Measurements from ENCODE around the gene DDR2. TPM values are rescaled to one million over a fixed set of nuclear protein-coding genes. Genes with fewer than 3 reads are reported as not detected.

DDR2 gene
- total and polyA plus RNA-seq, 2 of the 4 experiments (the other 2 are of a cell fraction) = 66.1 to 245 TPM

- no peak for TF ChIP-seq CEBPB (IDR thresholded peaks at IDR 0.05; ENCODE audit: low read depth, low read length)
Observed at GRCh38 chr1:162695687-162696086, 63.4 kb downstream of the DDR2 start (continued).

GRCh38 chr1:162696286-162696862 is 64.1 kb downstream of the DDR2 start:
- Histone ChIP-seq H3K4me2 (ENCODE audit: low read depth, low read length) (peak overlapping the region; percentile 74), H2BK5ac (ENCODE audit: low read depth, low read length, poor library complexity, severe bottlenecking) (peak overlapping the region; percentile 73), H3K36me3 (ENCODE audit: control insufficient read depth, insufficient read depth, low read length) (peaks cover 2% of the 10 kb centered on the region), H2BK120ac (ENCODE audit: low read depth, low read length) (peak overlapping the region; percentile 50), H3K27me3 (ENCODE audit: control insufficient read depth, insufficient read depth, low read length) (no peaks in the 10 kb centered on the region), H2AFZ (replicated peaks; ENCODE audit: low read length, poor library complexity) (peak overlapping the region; percentile 71), H4K91ac (ENCODE audit: insufficient read depth, low read depth, low read length) (peak overlapping the region; percentile 67), H3K9ac (ENCODE audit: low read depth, low read length) (peak overlapping the region; percentile 30), H2BK20ac (ENCODE audit: low read depth, low read length) (peak overlapping the region; percentile 30; the same call in 1 of the 2 replicates), H3K4ac (ENCODE audit: low read depth, low read length) (peak overlapping the region; percentile 64), H3K14ac (replicated peaks; ENCODE audit: low read depth, low read length) (peak overlapping the region; percentile 24; the same call in 1 of the 2 replicates), H4K8ac (ENCODE audit: low read depth in 2 of 2, low read length in 2 of 2) (peak overlapping the region; percentile 4 to 7; a peak in 1 of 4 replicates), H3K4me1 (ENCODE audit: control insufficient read depth, insufficient read depth, low read length) (peaks cover 27% of the 10 kb centered on the region), H3K18ac (ENCODE audit: low read depth, low read length) (peak overlapping the region; percentile 33; the same call in 1 of the 2 replicates), H3K27ac (ENCODE audit: insufficient read depth, low read length) (peak overlapping the region; percentile 80), H4K20me1 (ENCODE audit: insufficient read depth, low read length) (peaks cover 77% of the 10 kb centered on the region; the same call in 1 of the 2 replicates), H3K9me3 (ENCODE audit: control insufficient read depth, insufficient read depth, low read length) (no peaks in the 10 kb centered on the region), H3K23ac (ENCODE audit: low read depth, low read length) (peak overlapping the region; percentile 68; the same call in 1 of the 2 replicates), H2AK9ac (replicated peaks; ENCODE audit: low read depth, low read length, poor library complexity) (peak overlapping the region; percentile 66), H3K79me1 (ENCODE audit: low read depth in 1 of 2, low read length in 2 of 2) (peaks cover 64 to 92% of the 10 kb centered on the region in 2 experiments), H4K5ac (ENCODE audit: low read depth, low read length) (no peak overlapping the region; the same call in 1 of the 2 replicates), H3K56ac (ENCODE audit: extremely low read depth, insufficient read depth, low read length) (0 out of 2 replicates have a peak overlapping the region, but pooled peaks have one; percentile 15), H2BK15ac (ENCODE audit: low read depth, low read length) (no peak overlapping the region), H3K9me1 (ENCODE audit: insufficient read depth, low read length) (peaks cover 31% of the 10 kb centered on the region), H3K4me3 (ENCODE audit: insufficient read depth, low read depth, low read length) (no peak overlapping the region), H2AK5ac (ENCODE audit: low read depth, low read length) (peak overlapping the region; percentile 33; the same call in 1 of the 2 replicates)
- intact Hi-C loops (cut with micrococcal nuclease) (loop anchor here (2.0 kb wide), 1 partner anchor 14 kb away; no protein-coding TSS in a partner anchor), dilution Hi-C loops (cut with HindIII; ENCODE audit: low sequenced_read_pairs, unreplicated experiment) (no loop called here), in situ Hi-C loops (cut with MboI; ENCODE audit: low sequenced_read_pairs) (no loop called here)
- BruUV-seq (replicated peaks) = no TSS peak
- DNase-seq = peak; percentile 93
- TF ChIP-seq CTCF (conservative IDR thresholded peaks at IDR 0.05; ENCODE audit: low read depth, low read length) (no peak), RCOR1 (IDR thresholded peaks at IDR 0.05; ENCODE audit: insufficient replicate concordance, low read length) (no peak), RFX5 (IDR thresholded peaks at IDR 0.05; ENCODE audit: low read depth, low read length) (no peak)
- ATAC-seq (ENCODE audit: low read depth) = peak; percentile 93
- CTCF ChIA-PET = interaction anchor here (0.7 kb wide), 2 partner anchors 66 to 946 kb away, joined by 4 to 8 read pairs; no protein-coding TSS in a partner anchor
- POLR2A ChIA-PET (ENCODE audit: unreplicated experiment) = interaction anchor here (0.6 kb wide), 1 partner anchor 16 kb away, joined by 3 read pairs; no protein-coding TSS in a partner anchor
- 17% methylated on average over 1 of the region's 5 CpGs; no CpG with 5 or more reads in 1 of the 2 experiments for WGBS, 2 experiments (ENCODE audit: extremely low coverage in 2 of 2, insufficient read length in 1 of 2)

All from IMR-90 (cell line).